GM12873 (cell line): ENCODE measurements around the gene RPL26.

Experiments
- TF ChIP-seq, protein P1 (sequence below): IDR thresholded peaks from 2 replicates; pipeline ENCODE4 v1.5.1; 2012; ENCODE audit warnings: low read depth, mild to moderate bottlenecking, moderate library complexity, low read length, control low read depth; ENCODE audit not compliant: insufficient read depth; ENCODE audit errors: missing control alignments

Gene RPL26

DNA sequence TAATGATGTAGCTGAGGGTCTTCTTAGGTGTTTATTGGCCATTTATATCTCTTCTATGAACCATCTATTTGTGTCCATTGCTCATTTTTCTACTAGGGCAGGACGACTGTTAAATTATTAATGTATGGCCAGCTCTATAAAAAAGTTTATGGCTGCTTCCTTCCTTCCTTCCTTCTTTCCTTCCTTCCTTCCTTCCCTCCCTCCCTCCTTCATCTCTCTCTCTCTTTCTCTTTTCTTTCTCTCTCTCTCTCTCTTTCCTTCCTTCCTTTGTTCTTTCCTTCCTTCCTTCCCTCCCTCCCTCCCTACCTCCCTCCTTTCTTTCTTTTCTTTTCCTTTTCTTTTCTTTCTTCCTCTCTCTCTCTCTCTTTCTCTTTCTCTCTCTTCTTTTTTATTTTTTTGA is 35.5 kb upstream of the RPL26 start:
- TF ChIP-seq, protein P1, sequence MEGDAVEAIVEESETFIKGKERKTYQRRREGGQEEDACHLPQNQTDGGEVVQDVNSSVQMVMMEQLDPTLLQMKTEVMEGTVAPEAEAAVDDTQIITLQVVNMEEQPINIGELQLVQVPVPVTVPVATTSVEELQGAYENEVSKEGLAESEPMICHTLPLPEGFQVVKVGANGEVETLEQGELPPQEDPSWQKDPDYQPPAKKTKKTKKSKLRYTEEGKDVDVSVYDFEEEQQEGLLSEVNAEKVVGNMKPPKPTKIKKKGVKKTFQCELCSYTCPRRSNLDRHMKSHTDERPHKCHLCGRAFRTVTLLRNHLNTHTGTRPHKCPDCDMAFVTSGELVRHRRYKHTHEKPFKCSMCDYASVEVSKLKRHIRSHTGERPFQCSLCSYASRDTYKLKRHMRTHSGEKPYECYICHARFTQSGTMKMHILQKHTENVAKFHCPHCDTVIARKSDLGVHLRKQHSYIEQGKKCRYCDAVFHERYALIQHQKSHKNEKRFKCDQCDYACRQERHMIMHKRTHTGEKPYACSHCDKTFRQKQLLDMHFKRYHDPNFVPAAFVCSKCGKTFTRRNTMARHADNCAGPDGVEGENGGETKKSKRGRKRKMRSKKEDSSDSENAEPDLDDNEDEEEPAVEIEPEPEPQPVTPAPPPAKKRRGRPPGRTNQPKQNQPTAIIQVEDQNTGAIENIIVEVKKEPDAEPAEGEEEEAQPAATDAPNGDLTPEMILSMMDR: no peak

DNA sequence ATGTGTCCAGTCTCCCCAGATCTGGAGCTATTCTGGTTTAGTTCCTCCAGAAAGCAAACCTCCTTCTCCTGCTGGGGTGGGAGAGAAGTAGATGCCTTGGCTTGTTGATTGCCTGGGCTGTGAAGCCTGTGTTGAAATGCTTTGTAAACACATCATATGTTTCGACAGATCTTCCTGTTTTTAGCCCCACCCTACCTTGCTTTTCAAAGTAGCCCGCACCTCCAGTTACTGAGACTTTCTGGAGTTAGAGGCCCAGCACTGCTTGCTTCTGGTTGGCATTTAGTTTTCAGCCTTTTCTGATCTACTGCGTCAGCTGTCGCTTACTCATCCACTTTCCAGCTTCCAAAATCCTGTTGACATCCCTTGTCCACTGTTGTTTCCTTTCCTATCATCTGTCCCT is 34.8 kb upstream of the RPL26 start:
- TF ChIP-seq, protein P1: no peak

- TF ChIP-seq, protein P1: no peak
Observed at GRCh38 chr17:8413938-8414337, 30.9 kb upstream of the RPL26 start.

DNA sequence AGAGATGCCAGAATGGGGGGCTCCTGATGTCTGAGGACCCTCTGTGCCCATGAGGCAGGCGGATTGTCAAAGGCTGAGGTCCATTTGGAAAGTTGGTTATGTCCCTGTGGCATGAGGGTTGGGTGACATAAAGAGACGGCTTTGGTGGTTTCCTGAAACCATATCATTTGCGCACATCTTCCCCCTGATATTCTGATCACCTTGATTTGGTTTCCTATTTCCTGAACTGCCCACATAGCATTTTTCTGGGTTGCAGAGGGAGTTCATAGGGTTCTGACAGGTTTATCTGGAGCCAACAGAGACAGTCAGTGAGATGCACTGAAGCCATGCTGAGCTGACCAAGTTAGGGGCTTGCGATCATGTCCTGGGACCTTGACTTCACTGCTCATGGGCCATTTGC is 30.3 kb upstream of the RPL26 start:
- TF ChIP-seq, protein P1: no peak

GRCh38 chr17:8412089-8412488 is 29.1 kb upstream of the RPL26 start:
- TF ChIP-seq, protein P1: no peak

DNA sequence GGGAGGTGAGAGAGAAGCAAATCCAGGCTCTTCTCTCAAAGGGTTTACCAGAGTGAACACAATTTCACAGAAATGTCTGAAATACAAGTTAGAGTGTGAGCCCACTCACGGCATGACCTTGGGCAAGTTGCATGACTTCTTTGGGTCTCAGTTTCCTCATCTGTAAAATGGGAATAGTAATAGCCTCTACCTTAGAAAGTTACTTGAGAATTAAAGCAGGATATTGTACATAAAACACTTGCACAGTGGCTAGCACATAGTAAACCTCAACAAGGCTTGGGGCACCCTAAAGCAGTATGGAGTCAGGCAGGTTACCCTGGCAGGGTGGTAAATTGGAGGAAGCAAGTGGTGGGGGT is 27.9 kb upstream of the RPL26 start:
- TF ChIP-seq, protein P1: no peak

- TF ChIP-seq, protein P1: peak; percentile 96
Observed at GRCh38 chr17:8409966-8410882, 27.2 kb upstream of the RPL26 start.
